Mesenchymal stem cell (in vitro differentiated cells and primary cell): ENCODE results near the gene IPPK.

ENCODE experiments used
- DNase-seq: peaks from one replicate; pipeline ENCODE4 v3.0.0-alpha.2; 2013
- H2AFZ ChIP-seq: one replicate; pipeline ENCODE4 v1.6.1; 2013; ENCODE audit warnings: low read depth, mild to moderate bottlenecking, control low read depth, inconsistent platforms, low read length, moderate library complexity
- H2AK5ac ChIP-seq: 2 replicates; pipeline ENCODE4 v1.6.1; 2013; ENCODE audit warnings: low read length, moderate library complexity, mild to moderate bottlenecking, inconsistent platforms; ENCODE audit not compliant: severe bottlenecking
- H2BK120ac ChIP-seq: one replicate; pipeline ENCODE4 v1.6.1; 2013; ENCODE audit warnings: low read depth, mild to moderate bottlenecking, inconsistent platforms, low read length, moderate library complexity
- H2BK12ac ChIP-seq, 2 experiments: one replicate each; pipeline ENCODE4 v1.6.1; 2013; ENCODE audit warnings: inconsistent platforms in 2 of 2, low read length in 2 of 2, mild to moderate bottlenecking in 2 of 2, moderate library complexity in 2 of 2, control low read depth in 1 of 2
- H2BK15ac ChIP-seq: one replicate; pipeline ENCODE4 v1.6.1; 2013; ENCODE audit warnings: mild to moderate bottlenecking, low read depth, inconsistent platforms; ENCODE audit not compliant: poor library complexity, severe bottlenecking
- H2BK5ac ChIP-seq: 2 replicates; pipeline ENCODE4 v1.6.1; 2013; ENCODE audit warnings: low read depth, mild to moderate bottlenecking, low read length, control low read depth, inconsistent platforms; ENCODE audit not compliant: poor library complexity, severe bottlenecking
- H3K14ac ChIP-seq, 2 experiments: one replicate each; pipeline ENCODE4 v1.6.1; 2013; ENCODE audit warnings: inconsistent platforms in 2 of 2, low read length in 2 of 2, control low read depth in 1 of 2, mild to moderate bottlenecking in 1 of 2, moderate library complexity in 1 of 2
- H3K18ac ChIP-seq, 2 experiments: one replicate each; pipeline ENCODE4 v1.6.1; 2013; ENCODE audit warnings: inconsistent platforms in 2 of 2, low read length in 2 of 2, control low read depth in 1 of 2, low read depth in 1 of 2, mild to moderate bottlenecking in 1 of 2
- H3K23ac ChIP-seq, 2 experiments: one replicate each; pipeline ENCODE4 v1.6.1; 2013; ENCODE audit warnings: inconsistent platforms in 2 of 2, low read length in 2 of 2, mild to moderate bottlenecking in 2 of 2, moderate library complexity in 2 of 2, control low read depth in 1 of 2
- H3K27ac ChIP-seq: 2 replicates; pipeline ENCODE4 v1.5.1; 2013; ENCODE audit warnings: mild to moderate bottlenecking, moderate library complexity, low read length, control low read depth, inconsistent platforms; ENCODE audit not compliant: poor library complexity, severe bottlenecking
- H3K27me3 ChIP-seq, 2 experiments: 2 replicates each; pipeline versions ENCODE4 v1.6.1 to v1.7.0; 2013; ENCODE audit warnings: low read length in 2 of 2, mild to moderate bottlenecking in 2 of 2, moderate library complexity in 2 of 2, control low read depth in 1 of 2, inconsistent platforms in 1 of 2; ENCODE audit not compliant: control insufficient read depth in 1 of 2, insufficient read depth in 1 of 2
- H3K36me3 ChIP-seq, 2 experiments: 2 replicates each; pipeline versions ENCODE4 v1.6.1 to v1.7.0; 2013; ENCODE audit warnings: low read length in 2 of 2, control low read depth in 1 of 2, inconsistent platforms in 1 of 2, low read depth in 1 of 2, mild to moderate bottlenecking in 1 of 2; ENCODE audit not compliant: insufficient read depth in 2 of 2, control insufficient read depth in 1 of 2
- H3K4ac ChIP-seq, 2 experiments: one replicate each; pipeline ENCODE4 v1.6.1; 2013; ENCODE audit warnings: inconsistent platforms in 2 of 2, low read length in 2 of 2, mild to moderate bottlenecking in 2 of 2, moderate library complexity in 2 of 2, control low read depth in 1 of 2, low read depth in 1 of 2
- H3K4me1 ChIP-seq: 2 replicates; pipeline ENCODE4 v1.6.1; 2013; ENCODE audit warnings: low read depth, low read length, control low read depth; ENCODE audit not compliant: control insufficient read depth, insufficient read depth
- H3K4me2 ChIP-seq: 2 replicates; pipeline ENCODE4 v1.6.1; 2013; ENCODE audit warnings: low read length, mild to moderate bottlenecking, inconsistent platforms; ENCODE audit not compliant: poor library complexity, severe bottlenecking
- H3K4me3 ChIP-seq, 2 experiments: 2 replicates each; pipeline versions ENCODE4 v1.5.1 to v1.7.0; 2013; ENCODE audit warnings: low read length in 2 of 2, mild to moderate bottlenecking in 2 of 2, control low read depth in 1 of 2, low read depth in 1 of 2; ENCODE audit not compliant: insufficient read depth in 1 of 2
- H3K79me1 ChIP-seq: replicated peaks from 2 replicates; pipeline ENCODE4 v1.6.1; 2013; ENCODE audit warnings: mild to moderate bottlenecking, control low read depth, low read length, inconsistent platforms; ENCODE audit not compliant: poor library complexity, severe bottlenecking
- H3K9ac ChIP-seq: 2 replicates; pipeline ENCODE4 v1.7.0; 2013; ENCODE audit warnings: mild to moderate bottlenecking, low read length, moderate library complexity
- H3K9me3 ChIP-seq: 2 replicates; pipeline ENCODE4 v1.7.0; 2013; ENCODE audit warnings: mild to moderate bottlenecking, low read length; ENCODE audit not compliant: control insufficient read depth
- H4K8ac ChIP-seq: one replicate; pipeline ENCODE4 v1.6.1; 2013; ENCODE audit warnings: inconsistent platforms, mild to moderate bottlenecking, low read length, moderate library complexity
- H4K91ac ChIP-seq: one replicate; pipeline ENCODE4 v1.6.1; 2013; ENCODE audit warnings: mild to moderate bottlenecking, low read length, inconsistent platforms
- WGBS: methylation state at CpG from one replicate; pipeline ENCODE4 v1.1.7; 2013; ENCODE audit warnings: mixed read lengths; 5-methylcytosine and 5-hydroxymethylcytosine counted together

IPPK gene

DNA sequence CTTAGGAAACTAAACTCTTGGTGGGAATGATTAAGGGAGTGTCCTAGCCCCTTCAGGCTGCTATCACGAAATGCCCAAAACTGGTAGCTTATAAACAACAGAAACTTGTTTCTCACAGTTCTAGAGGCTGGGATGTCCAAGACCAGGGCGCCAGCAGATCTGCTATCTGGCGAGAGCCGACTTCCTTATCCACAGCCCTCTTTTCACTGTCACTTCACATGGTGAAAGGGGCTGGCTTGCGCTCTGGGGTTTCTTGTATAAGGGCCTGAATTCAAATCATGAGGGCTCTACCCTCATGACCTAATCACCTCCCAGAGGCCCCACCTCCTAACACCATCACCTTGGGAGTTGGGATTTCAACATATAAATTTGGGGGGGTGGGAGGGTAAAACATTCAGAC is 49.1 kb downstream of the IPPK start:
- Histone ChIP-seq H3K4me3 (no peak overlapping the region), H3K9me3 (no peaks in the 10 kb centered on the region), H2AK5ac (no peak overlapping the region), H2BK5ac (no peak overlapping the region), H3K9ac (no peak overlapping the region), H3K4me1 (no peaks in the 10 kb centered on the region), H3K4me2 (no peak overlapping the region), H2BK15ac (no peak overlapping the region), H4K91ac (no peak overlapping the region), H4K8ac (no peak overlapping the region), H3K18ac (no peak overlapping the region), H3K27ac (no peak overlapping the region), H3K14ac (no peak overlapping the region), H3K27me3 (no peaks in the 10 kb centered on the region), H2BK12ac (no peak overlapping the region), H2BK120ac (no peak overlapping the region), H2AFZ (no peak overlapping the region), H3K23ac (no peak overlapping the region), H3K79me1 (peaks cover 19% of the 10 kb centered on the region), H3K4ac (no peak overlapping the region), H3K36me3 (peaks cover 45 to 61% of the 10 kb centered on the region in 2 experiments)
- no peak for DNase-seq
- WGBS: 96% methylated on average over 4 of the region's 5 CpGs

DNA sequence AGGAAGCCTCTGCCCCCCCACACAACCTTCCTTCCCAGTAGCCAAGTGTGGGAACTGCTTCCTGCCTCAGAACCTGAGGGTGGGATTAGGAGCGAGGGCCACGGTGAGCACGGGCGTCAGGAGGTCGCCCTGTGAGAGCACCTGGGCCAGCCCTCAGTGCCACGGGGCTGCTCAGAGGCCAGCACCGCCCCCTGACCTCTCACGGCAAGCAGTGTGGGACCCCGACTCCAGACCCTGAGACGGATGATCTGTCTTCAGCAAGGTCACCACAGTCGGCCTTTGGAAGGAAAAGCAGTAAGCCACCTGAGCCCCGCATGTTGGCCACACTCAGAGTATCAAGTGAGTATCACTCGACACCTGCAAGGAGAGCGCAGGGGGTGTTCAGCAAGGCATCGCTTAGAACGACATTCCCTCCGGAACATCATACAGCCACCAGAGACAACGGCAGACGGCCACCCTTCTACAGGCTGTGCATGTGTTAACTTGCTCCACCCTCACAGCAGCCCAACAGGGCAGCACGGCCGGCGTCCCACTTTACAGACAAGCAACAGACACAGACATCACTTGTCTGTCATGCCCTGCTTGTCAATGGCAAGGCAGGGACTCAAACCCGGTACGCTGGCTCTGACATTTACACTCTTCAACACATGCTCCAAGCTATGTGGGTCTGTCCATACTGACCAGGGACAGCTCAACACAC is 50.2 kb downstream of the IPPK start:
- WGBS: 98% methylated on average over 24 of the region's 24 CpGs

DNA sequence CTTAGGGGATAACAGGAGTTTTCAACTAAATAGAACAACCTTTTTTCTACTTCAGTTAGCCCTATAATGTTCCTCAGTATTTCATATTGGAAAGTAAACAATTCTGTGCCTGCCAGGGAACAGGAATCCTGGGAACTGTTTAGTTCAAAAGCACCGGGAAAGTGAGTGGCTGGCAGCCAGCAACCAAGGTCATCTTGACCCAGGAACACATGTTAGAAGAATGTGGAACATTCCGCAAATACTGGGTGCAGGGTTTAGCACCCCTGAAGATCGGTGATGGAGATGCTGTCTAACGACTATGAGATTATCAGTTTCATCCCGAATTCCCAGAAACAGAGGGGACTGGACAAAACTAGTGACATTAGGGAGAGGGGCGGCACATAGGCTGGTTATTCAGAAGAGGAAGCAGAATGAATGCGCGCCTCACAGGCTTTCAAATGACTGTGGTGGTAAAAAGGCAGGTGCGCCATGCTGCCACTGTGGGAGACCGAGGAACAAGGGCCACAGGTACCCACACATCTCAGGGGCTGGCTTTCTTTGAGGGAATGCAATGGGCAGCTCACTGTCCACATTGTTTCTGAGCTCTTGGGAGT is 51.2 kb downstream of the IPPK start:
- Histone ChIP-seq H2BK15ac (no peak overlapping the region), H3K9ac (no peak overlapping the region), H2BK120ac (no peak overlapping the region), H3K9me3 (no peaks in the 10 kb centered on the region), H3K4me2 (no peak overlapping the region), H2BK12ac (no peak overlapping the region), H3K4me1 (no peaks in the 10 kb centered on the region), H3K4me3 (no peak overlapping the region), H4K91ac (no peak overlapping the region), H4K8ac (no peak overlapping the region), H3K36me3 (peaks cover 52 to 58% of the 10 kb centered on the region in 2 experiments), H2AK5ac (no peak overlapping the region), H2BK5ac (no peak overlapping the region), H3K18ac (no peak overlapping the region), H2AFZ (no peak overlapping the region), H3K79me1 (peaks cover 23% of the 10 kb centered on the region), H3K27me3 (no peaks in the 10 kb centered on the region), H3K27ac (no peak overlapping the region), H3K4ac (no peak overlapping the region), H3K14ac (no peak overlapping the region), H3K23ac (no peak overlapping the region)
- 95% methylated on average over 10 of the region's 10 CpGs for WGBS
- no peak for DNase-seq

More for the DNA sequence above, 50.2 kb downstream of the IPPK start:
- Histone ChIP-seq H3K23ac (no peak overlapping the region), H3K4me3 (no peak overlapping the region), H3K4me2 (no peak overlapping the region), H3K36me3 (peaks cover 51 to 62% of the 10 kb centered on the region in 2 experiments), H4K8ac (no peak overlapping the region), H3K9ac (no peak overlapping the region), H3K9me3 (no peaks in the 10 kb centered on the region), H2AK5ac (no peak overlapping the region), H2AFZ (no peak overlapping the region), H3K4me1 (no peaks in the 10 kb centered on the region), H3K27ac (no peak overlapping the region), H4K91ac (no peak overlapping the region), H3K4ac (no peak overlapping the region), H3K14ac (no peak overlapping the region), H2BK15ac (no peak overlapping the region), H2BK12ac (no peak overlapping the region), H3K27me3 (no peaks in the 10 kb centered on the region), H2BK120ac (no peak overlapping the region), H3K18ac (no peak overlapping the region), H2BK5ac (no peak overlapping the region), H3K79me1 (peaks cover 19% of the 10 kb centered on the region)
- DNase-seq: no peak

DNA sequence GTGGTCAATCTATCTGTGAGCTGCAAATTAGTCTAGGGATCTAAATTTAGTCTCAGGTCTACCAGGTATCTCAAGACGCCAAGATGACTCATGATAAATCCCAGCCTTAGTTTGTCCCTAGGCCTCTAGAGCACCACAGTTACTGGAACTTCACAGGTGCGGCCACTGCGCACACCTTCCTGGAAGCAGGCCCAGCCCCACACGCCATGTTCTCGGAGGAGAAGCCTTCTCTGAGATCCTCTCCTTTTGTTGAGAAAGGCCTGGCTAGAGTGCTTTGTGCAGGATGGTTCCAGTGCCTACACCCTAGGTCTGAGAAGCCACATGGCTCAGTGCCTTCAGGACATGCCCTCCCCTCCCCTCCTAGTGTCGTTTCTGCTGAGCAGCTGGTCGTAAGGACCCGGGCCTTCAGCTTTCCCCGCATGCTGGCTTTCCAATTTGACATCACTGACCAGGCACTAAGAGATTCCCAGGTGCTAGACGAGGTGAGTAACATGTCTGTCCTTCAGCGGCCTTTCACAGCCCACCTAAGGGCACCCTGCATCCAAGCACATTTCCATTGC is 51.9 kb downstream of the IPPK start:
- no peak overlapping the region for H3K9ac ChIP-seq
- no peak overlapping the region for H2BK5ac ChIP-seq
- no peak overlapping the region for H3K18ac ChIP-seq
- H3K4ac ChIP-seq: no peak overlapping the region
- no peak overlapping the region for H3K27ac ChIP-seq
- H3K9me3 ChIP-seq: no peaks in the 10 kb centered on the region
- no peak overlapping the region for H2AFZ ChIP-seq
- no peak overlapping the region for H3K14ac ChIP-seq
- H3K4me3 ChIP-seq: no peak overlapping the region
- no peaks in the 10 kb centered on the region for H3K4me1 ChIP-seq
- H2BK120ac ChIP-seq: no peak overlapping the region
- no peak overlapping the region for H2AK5ac ChIP-seq
- H2BK12ac ChIP-seq: no peak overlapping the region
- no peak overlapping the region for H4K8ac ChIP-seq
- no peak for DNase-seq
- H2BK15ac ChIP-seq: no peak overlapping the region
- no peaks in the 10 kb centered on the region for H3K27me3 ChIP-seq
- no peak overlapping the region for H3K23ac ChIP-seq
- no peak overlapping the region for H4K91ac ChIP-seq
- peaks cover 58 to 62% of the 10 kb centered on the region in 2 experiments for H3K36me3 ChIP-seq
- 95% methylated on average over 11 of the region's 11 CpGs for WGBS
- peaks cover 24% of the 10 kb centered on the region for H3K79me1 ChIP-seq
- H3K4me2 ChIP-seq: no peak overlapping the region
